ENCODE measurements around the gene ZMPSTE24. TPM values are rescaled to one million over a fixed set of nuclear protein-coding genes. Genes with fewer than 3 reads are reported as not detected.

Gene ZMPSTE24
- total and polyA plus RNA-seq, 12 donors = 14.2 to 100 (median 42.2) TPM

GRCh38 chr1:40305871-40306270 lies 47.8 kb downstream of the ZMPSTE24 start:
- TF ChIP-seq CTCF (IDR thresholded peaks at IDR 0.05) (no peak), POLR2A (IDR thresholded peaks at IDR 0.05) (no peak)

GRCh38 chr1:40306296-40306695 lies 48.3 kb downstream of the ZMPSTE24 start:
- DNase-seq = peak in 1 of 7 donors; percentile 5
- intact Hi-C loops (cut with DNase I) = no loop called here

More at GRCh38 chr1:40305871-40306270, 47.8 kb downstream of the ZMPSTE24 start:
- no peaks in the 10 kb centered on the region for H3K27me3 ChIP-seq
- H3K9me3 ChIP-seq (replicated peaks in 1 of 3) = no peaks in the 10 kb centered on the region
- intact Hi-C loops (cut with DNase I) = no loop called here
- no peak overlapping the region for H3K27ac ChIP-seq
- H3K4me1 ChIP-seq (replicated peaks in 1 of 2) = peaks cover 0 to 6% of the 10 kb centered on the region in 2 donors
- no peak overlapping the region for H3K4me3 ChIP-seq
- WGBS, 4 donors = 87 to 96% (median 92%) methylated on average over 2 of the region's 2 CpGs
- no peaks in the 10 kb centered on the region for H3K36me3 ChIP-seq (replicated peaks in 1 of 2)
- peak in 1 of 7 donors; percentile 17 for DNase-seq

GRCh38 chr1:40307186-40307585 lies 49.1 kb downstream of the ZMPSTE24 start:
- no peaks in the 10 kb centered on the region for H3K36me3 ChIP-seq (replicated peaks in 1 of 2)
- no peak overlapping the region for H3K27ac ChIP-seq
- TF ChIP-seq POLR2A (IDR thresholded peaks at IDR 0.05) (no peak), CTCF (IDR thresholded peaks at IDR 0.05) (no peak)
- no peaks in the 10 kb centered on the region for H3K27me3 ChIP-seq
- intact Hi-C loops (cut with DNase I) = no loop called here
- peaks cover 0 to 6% of the 10 kb centered on the region in 2 donors for H3K4me1 ChIP-seq (replicated peaks in 1 of 2)
- 91 to 97% (median 93%) methylated on average over 6 of the region's 6 CpGs for WGBS, 4 donors
- H3K9me3 ChIP-seq (replicated peaks in 1 of 3) = no peaks in the 10 kb centered on the region
- peak in 1 of 7 donors; percentile 23 for DNase-seq
- H3K4me3 ChIP-seq = no peak overlapping the region

More at GRCh38 chr1:40306296-40306695, 48.3 kb downstream of the ZMPSTE24 start:
- Histone ChIP-seq H3K9me3 (replicated peaks in 1 of 3) (no peaks in the 10 kb centered on the region), H3K36me3 (replicated peaks in 1 of 2) (no peaks in the 10 kb centered on the region), H3K27me3 (no peaks in the 10 kb centered on the region), H3K4me1 (replicated peaks in 1 of 2) (peaks cover 0 to 6% of the 10 kb centered on the region in 2 donors), H3K27ac (no peak overlapping the region), H3K4me3 (no peak overlapping the region)
- no peak for TF ChIP-seq CTCF (IDR thresholded peaks at IDR 0.05)
- no peak for TF ChIP-seq POLR2A (IDR thresholded peaks at IDR 0.05)
- 89 to 96% (median 94%) methylated on average over 3 to 4 of the region's 4 CpGs for WGBS, 4 donors

GRCh38 chr1:40308036-40308727 lies 50.1 kb downstream of the ZMPSTE24 start:
- WGBS, 4 donors = 48 to 77% (median 63%) methylated on average over 2 to 6 of the region's 6 CpGs
- H3K9me3 ChIP-seq (replicated peaks in 1 of 3) = no peaks in the 10 kb centered on the region
- H3K4me3 ChIP-seq = no peak overlapping the region
- H3K27me3 ChIP-seq = no peaks in the 10 kb centered on the region
- no peaks in the 10 kb centered on the region for H3K36me3 ChIP-seq (replicated peaks in 1 of 2)
- DNase-seq = peak in 5 of 7 donors; percentile 24 to 59 (median 52)
- H3K27ac ChIP-seq = no peak overlapping the region
- peaks cover 0 to 6% of the 10 kb centered on the region in 2 donors for H3K4me1 ChIP-seq (replicated peaks in 1 of 2)
- intact Hi-C loops (cut with DNase I) = no loop called here
- TF ChIP-seq CTCF (IDR thresholded peaks at IDR 0.05) = no peak
- TF ChIP-seq POLR2A (IDR thresholded peaks at IDR 0.05) = no peak

Data from adrenal gland (tissue), 12 donors.